DOHH2 (cell line): ENCODE data around the gene SYP.

Experiments used
- H3F3A ChIP-seq: fragments of 200-600 bp; sonication (generic), shearing (Covaris generic); 2 replicates; pipeline ENCODE4 v1.6.0; 2016; ENCODE audit warnings: antibody characterized with exemption, mild to moderate bottlenecking; ENCODE audit not compliant: control insufficient read depth, insufficient read depth
- H3K27ac ChIP-seq: fragments of 200-600 bp; sonication (generic); 2 replicates; pipeline ENCODE4 v1.5.1; 2014; ENCODE audit warnings: low read depth, mild to moderate bottlenecking, low read length, moderate library complexity
- H3K27me3 ChIP-seq: fragments of 200-600 bp; sonication (generic); 2 replicates; pipeline ENCODE4 v1.6.1; 2014; ENCODE audit warnings: mild to moderate bottlenecking, low read length, mixed read lengths; ENCODE audit not compliant: control insufficient read depth
- H3K36me3 ChIP-seq: fragments of 200-600 bp; sonication (generic); 2 replicates; pipeline ENCODE4 v1.6.1; 2014; ENCODE audit warnings: mild to moderate bottlenecking, low read length, moderate library complexity, mixed read lengths; ENCODE audit not compliant: control insufficient read depth
- H3K4me1 ChIP-seq: fragments of 200-600 bp; sonication (generic); 2 replicates; pipeline ENCODE4 v1.6.1; 2014; ENCODE audit warnings: mild to moderate bottlenecking, low read length, mixed read lengths; ENCODE audit not compliant: control insufficient read depth
- H3K4me2 ChIP-seq: fragments of 200-600 bp; sonication (generic); 2 replicates; pipeline ENCODE4 v1.6.0; 2014; ENCODE audit warnings: mild to moderate bottlenecking, low read length, moderate library complexity
- H3K4me3 ChIP-seq: fragments of 200-600 bp; sonication (generic); 2 replicates; pipeline ENCODE4 v1.5.1; 2014; ENCODE audit warnings: mild to moderate bottlenecking, low read length, mixed read lengths
- H3K79me2 ChIP-seq: fragments of 200-600 bp; sonication (generic); 2 replicates; pipeline ENCODE4 v1.6.1; 2014; ENCODE audit warnings: mild to moderate bottlenecking, low read length, mixed read lengths; ENCODE audit not compliant: control insufficient read depth
- H3K9me2 ChIP-seq: fragments of 200-600 bp; sonication (generic); replicated peaks from 2 replicates; pipeline ENCODE4 v1.6.1; 2014; ENCODE audit warnings: mild to moderate bottlenecking, low read length, mixed read lengths; ENCODE audit not compliant: control insufficient read depth
- H3K9me3 ChIP-seq: fragments of 200-600 bp; sonication (generic); 2 replicates; pipeline ENCODE4 v1.6.1; 2014; ENCODE audit warnings: antibody characterized with exemption, low read length, mixed read lengths; ENCODE audit not compliant: control insufficient read depth, insufficient read depth
- H4K20me1 ChIP-seq: fragments of 200-600 bp; sonication (generic); 2 replicates; pipeline ENCODE4 v1.6.0; 2014; ENCODE audit warnings: low read depth, mild to moderate bottlenecking, antibody characterized with exemption, low read length, moderate library complexity; ENCODE audit not compliant: control insufficient read depth, insufficient read depth
- EZH2phosphoT487 ChIP-seq: fragments of 200-600 bp; sonication (generic); IDR thresholded peaks from 2 replicates; pipeline ENCODE4 v1.6.1; 2017; ENCODE audit warnings: borderline replicate concordance, mild to moderate bottlenecking, antibody characterized with exemption, low read length, moderate library complexity, mixed read lengths
- TF ChIP-seq, protein P1 (sequence below): fragments of 200-600 bp; sonication (generic); IDR thresholded peaks from one replicate; pipeline ENCODE4 v1.5.1; 2014; ENCODE audit warnings: antibody characterized with exemption, mild to moderate bottlenecking, low read depth, low read length; ENCODE audit not compliant: poor library complexity, severe bottlenecking

Gene SYP

DNA sequence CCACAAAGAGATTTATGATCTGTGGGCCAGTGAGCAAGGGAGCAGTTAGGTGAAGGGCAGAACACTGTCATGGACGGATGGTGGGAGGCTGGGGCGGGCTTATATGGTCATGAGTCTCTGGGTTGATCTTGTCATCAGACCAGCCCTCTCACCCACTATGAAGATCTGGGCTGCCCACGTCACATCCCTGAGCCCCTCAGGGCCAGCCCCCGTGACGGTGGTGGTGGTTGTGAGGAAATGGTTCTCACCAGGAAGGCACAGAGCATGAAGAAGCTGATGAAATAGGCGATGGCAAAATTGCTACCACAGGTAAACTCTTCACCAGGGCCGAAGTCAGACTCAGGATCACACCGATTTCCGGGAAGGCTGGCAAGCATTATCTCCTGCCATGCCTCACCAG lies 11.1 kb upstream of the SYP start:
- no peaks in the 10 kb centered on the region for H3K79me2 ChIP-seq
- H3K4me3 ChIP-seq = no peak overlapping the region
- no peak overlapping the region for H3K27ac ChIP-seq
- no peaks in the 10 kb centered on the region for H3K9me2 ChIP-seq
- H3F3A ChIP-seq = no peaks in the 10 kb centered on the region
- H4K20me1 ChIP-seq = no peaks in the 10 kb centered on the region
- H3K36me3 ChIP-seq = no peaks in the 10 kb centered on the region
- H3K9me3 ChIP-seq = no peaks in the 10 kb centered on the region
- TF ChIP-seq, protein P1, sequence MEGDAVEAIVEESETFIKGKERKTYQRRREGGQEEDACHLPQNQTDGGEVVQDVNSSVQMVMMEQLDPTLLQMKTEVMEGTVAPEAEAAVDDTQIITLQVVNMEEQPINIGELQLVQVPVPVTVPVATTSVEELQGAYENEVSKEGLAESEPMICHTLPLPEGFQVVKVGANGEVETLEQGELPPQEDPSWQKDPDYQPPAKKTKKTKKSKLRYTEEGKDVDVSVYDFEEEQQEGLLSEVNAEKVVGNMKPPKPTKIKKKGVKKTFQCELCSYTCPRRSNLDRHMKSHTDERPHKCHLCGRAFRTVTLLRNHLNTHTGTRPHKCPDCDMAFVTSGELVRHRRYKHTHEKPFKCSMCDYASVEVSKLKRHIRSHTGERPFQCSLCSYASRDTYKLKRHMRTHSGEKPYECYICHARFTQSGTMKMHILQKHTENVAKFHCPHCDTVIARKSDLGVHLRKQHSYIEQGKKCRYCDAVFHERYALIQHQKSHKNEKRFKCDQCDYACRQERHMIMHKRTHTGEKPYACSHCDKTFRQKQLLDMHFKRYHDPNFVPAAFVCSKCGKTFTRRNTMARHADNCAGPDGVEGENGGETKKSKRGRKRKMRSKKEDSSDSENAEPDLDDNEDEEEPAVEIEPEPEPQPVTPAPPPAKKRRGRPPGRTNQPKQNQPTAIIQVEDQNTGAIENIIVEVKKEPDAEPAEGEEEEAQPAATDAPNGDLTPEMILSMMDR = no peak
- TF ChIP-seq EZH2phosphoT487 = no peak
- no peak overlapping the region for H3K4me2 ChIP-seq
- H3K27me3 ChIP-seq = no peaks in the 10 kb centered on the region
- H3K4me1 ChIP-seq = no peaks in the 10 kb centered on the region

DNA sequence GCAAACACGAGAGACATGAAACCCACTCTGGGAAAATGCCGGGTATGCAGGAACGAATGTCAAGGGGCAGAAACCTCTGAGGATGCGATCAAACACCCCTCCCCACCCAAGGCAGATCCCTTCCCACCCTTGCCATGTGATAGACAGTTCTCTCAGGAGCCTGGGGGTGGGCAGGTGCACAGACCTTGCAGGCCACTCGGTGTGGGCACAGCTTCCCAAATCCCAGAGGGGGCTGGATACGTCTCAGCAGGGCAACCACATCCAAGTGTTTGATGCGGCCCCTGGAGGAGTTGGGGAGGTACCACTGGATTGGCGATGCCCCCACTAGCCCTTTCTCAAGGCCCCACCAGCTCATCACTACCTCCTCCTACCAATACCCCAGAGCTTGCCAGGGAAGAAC lies 10.4 kb upstream of the SYP start:
- no peaks in the 10 kb centered on the region for H3K9me3 ChIP-seq
- no peaks in the 10 kb centered on the region for H3K9me2 ChIP-seq
- no peak overlapping the region for H3K4me2 ChIP-seq
- TF ChIP-seq EZH2phosphoT487 = no peak
- TF ChIP-seq, protein P1 = no peak
- H3K36me3 ChIP-seq = no peaks in the 10 kb centered on the region
- H3K27me3 ChIP-seq = no peaks in the 10 kb centered on the region
- no peak overlapping the region for H3K27ac ChIP-seq
- H3K79me2 ChIP-seq = no peaks in the 10 kb centered on the region
- no peaks in the 10 kb centered on the region for H3K4me1 ChIP-seq
- no peak overlapping the region for H3K4me3 ChIP-seq
- no peaks in the 10 kb centered on the region for H3F3A ChIP-seq
- H4K20me1 ChIP-seq = no peaks in the 10 kb centered on the region

DNA sequence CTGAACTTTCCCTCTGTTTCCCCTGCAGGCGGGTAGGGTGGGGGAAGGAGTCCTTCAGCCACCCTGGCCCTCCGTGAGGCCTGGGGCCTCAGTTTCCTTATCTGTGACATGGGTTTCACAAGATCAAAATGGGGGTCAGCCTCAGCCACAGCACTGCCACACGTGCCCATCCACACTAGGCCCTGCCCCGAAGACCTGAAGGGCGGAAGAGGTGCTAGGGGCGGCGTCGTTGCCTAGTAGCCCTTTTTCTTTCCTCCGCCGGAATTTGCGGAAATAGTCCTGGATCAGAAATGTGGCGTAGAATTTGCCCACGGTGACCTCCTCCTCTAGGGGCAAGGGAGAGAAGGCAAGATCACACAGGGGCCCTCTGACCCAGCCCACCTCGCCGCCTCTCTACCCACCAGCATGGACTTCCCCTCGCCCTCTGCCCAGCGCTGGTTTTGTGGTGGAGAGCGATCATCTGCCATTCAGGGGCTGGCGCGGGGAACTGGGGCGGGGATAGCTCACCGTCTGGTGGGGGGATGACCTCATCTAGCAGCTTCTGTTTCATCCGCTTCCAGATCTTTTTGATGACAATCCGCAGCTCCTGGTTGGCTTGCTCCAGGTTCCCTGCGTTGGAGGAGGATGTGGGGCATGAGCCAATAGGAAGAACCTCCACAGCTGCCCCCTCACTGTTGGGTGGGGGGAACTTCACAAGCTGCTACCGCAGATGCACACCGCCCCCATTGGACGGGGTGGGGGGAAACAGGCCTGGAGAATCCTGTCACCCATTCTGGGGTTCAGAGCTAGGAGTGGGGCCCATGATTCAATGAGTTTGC lies 9.7 kb upstream of the SYP start:
- H3K36me3 ChIP-seq = no peaks in the 10 kb centered on the region
- H3K79me2 ChIP-seq = no peaks in the 10 kb centered on the region
- H3K27ac ChIP-seq = no peak overlapping the region
- H3K4me3 ChIP-seq = no peak overlapping the region
- no peaks in the 10 kb centered on the region for H4K20me1 ChIP-seq
- no peaks in the 10 kb centered on the region for H3K9me3 ChIP-seq
- H3F3A ChIP-seq = no peaks in the 10 kb centered on the region
- no peaks in the 10 kb centered on the region for H3K9me2 ChIP-seq
- H3K4me1 ChIP-seq = no peaks in the 10 kb centered on the region
- H3K27me3 ChIP-seq = no peaks in the 10 kb centered on the region
- TF ChIP-seq, protein P1 = no peak
- TF ChIP-seq EZH2phosphoT487 = no peak
- no peak overlapping the region for H3K4me2 ChIP-seq
